Panc1 (cell line): ENCODE results near the gene GRID1. TPM values are rescaled to one million over a fixed set of nuclear protein-coding genes. Genes with fewer than 3 reads are reported as not detected.

Experiments used
- ATAC-seq: fragments of 200-7000 bp; cut with Tn5 transposase; 2 replicates; pipeline ENCODE4 v1.9.1; 2020; ENCODE audit warnings: mild to moderate bottlenecking, moderate library complexity
- BruUV-seq: library from RNA; stranded (reverse); fragments of 400-500 nt; replicated peaks from 2 replicates; lab custom pipeline; 2021; lab: Mats Ljungman, UMichigan
- CTCF ChIA-PET: fragments of 300-600 bp; sonication (Branson Sonifier 250); formaldehyde crosslinking; loops from one replicate; lab custom pipeline; 2022; ENCODE audit warnings: antibody characterized with exemption; lab: Charles Lee
- POLR2A ChIA-PET: fragments of 300-600 bp; sonication (Branson Sonifier 250); formaldehyde crosslinking; loops from one replicate; lab custom pipeline; 2022; ENCODE audit warnings: antibody characterized with exemption; lab: Charles Lee
- DNase-seq: peaks from one replicate; pipeline ENCODE4 v3.0.0-alpha.2; 2010; ENCODE audit warnings: low read depth, low spot score
- H3K27ac ChIP-seq: 2 replicates; pipeline ENCODE4 v1.5.1; 2011; ENCODE audit warnings: mild to moderate bottlenecking, low read length, inconsistent platforms
- H3K27me3 ChIP-seq: fragments of 200-500 bp; sonication (Bioruptor generic); 2 replicates; pipeline ENCODE4 v1.6.0; 2014; ENCODE audit warnings: low read length, inconsistent platforms; ENCODE audit not compliant: control insufficient read depth, insufficient read depth
- H3K36me3 ChIP-seq: fragments of 200-500 bp; sonication (Bioruptor generic); 2 replicates; pipeline ENCODE4 v1.5.1; 2014; ENCODE audit warnings: inconsistent platforms, mild to moderate bottlenecking, low read length, moderate library complexity; ENCODE audit not compliant: control insufficient read depth, insufficient read depth
- H3K4me1 ChIP-seq: 2 replicates; pipeline ENCODE4 v1.5.1; 2011; ENCODE audit warnings: inconsistent platforms, mild to moderate bottlenecking, low read length, moderate library complexity; ENCODE audit not compliant: control insufficient read depth, insufficient read depth
- H3K4me3 ChIP-seq, 2 experiments: 2 replicates each; pipeline ENCODE4 v1.5.1; 2011 to 2012; ENCODE audit warnings: low read depth in 2 of 2, low read length in 2 of 2, mild to moderate bottlenecking in 2 of 2, inconsistent platforms in 1 of 2, moderate library complexity in 1 of 2
- H3K9me3 ChIP-seq: fragments of 200-500 bp; sonication (Bioruptor generic); 2 replicates; pipeline ENCODE4 v1.5.1; 2014; ENCODE audit warnings: low read depth, mild to moderate bottlenecking, inconsistent platforms, low read length, moderate library complexity; ENCODE audit not compliant: control insufficient read depth, insufficient read depth
- CTCF ChIP-seq: fragments of 450-650 bp; IDR thresholded peaks from 2 replicates; pipeline ENCODE4 v1.5.1; 2017; ENCODE audit warnings: mild to moderate bottlenecking
- POLR2AphosphoS5 ChIP-seq: IDR thresholded peaks from 2 replicates; pipeline ENCODE4 v1.6.1; 2012; ENCODE audit warnings: mild to moderate bottlenecking, low read depth, low read length, moderate library complexity
- REST ChIP-seq, 2 experiments: IDR thresholded peaks; 2 replicates each; pipeline ENCODE4 v1.6.1; 2011 to 2012; ENCODE audit warnings: low read depth in 2 of 2, control low read depth in 1 of 2, low read length in 1 of 2, mild to moderate bottlenecking in 1 of 2, moderate library complexity in 1 of 2; ENCODE audit not compliant: insufficient read depth in 1 of 2
- SIN3A ChIP-seq: IDR thresholded peaks from 2 replicates; pipeline ENCODE4 v1.6.1; 2012; ENCODE audit warnings: low read depth, mild to moderate bottlenecking, low read length, moderate library complexity, borderline replicate concordance; ENCODE audit not compliant: insufficient read depth
- TCF7L2 ChIP-seq: IDR thresholded peaks from 2 replicates; pipeline ENCODE4 v1.6.1; 2011; ENCODE audit warnings: mild to moderate bottlenecking, low read depth, low read length, inconsistent platforms
- in situ Hi-C: cut with HindIII; loops from 2 replicates; pipeline ENCODE4 v1.10.0; 2016; ENCODE audit warnings: low sequenced_read_pairs, low pct_unique_long_range_greater_than_20kb
- intact Hi-C: fragments of 100-400 bp; cut with micrococcal nuclease; formaldehyde crosslinking; loops from one replicate; pipeline ENCODE4 v1.10.0; 2022; ENCODE audit not compliant: unreplicated experiment
- total RNA-seq: library from RNA; stranded (reverse); gene quantifications from one replicate; pipeline ENCODE4 v1.2.1, GENCODE V29; 2021; ENCODE audit not compliant: unreplicated experiment

The GRID1 gene
- total RNA-seq, 1 experiment from 2014 or later: 2.3 TPM

GRCh38 chr10:86372784-86373239 is 6.2 kb upstream of the GRID1 start:
- Histone ChIP-seq H3K27ac (no peak overlapping the region), H3K27me3 (peaks cover 1% of the 10 kb centered on the region; the same call in 1 of the 2 replicates), H3K4me3 (no peak overlapping the region), H3K36me3 (no peaks in the 10 kb centered on the region), H3K4me1 (no peaks in the 10 kb centered on the region), H3K9me3 (no peaks in the 10 kb centered on the region)
- CTCF ChIA-PET: no interaction called here
- no peak for ATAC-seq
- in situ Hi-C loops (no loop called here), intact Hi-C loops (loop anchor here (10.0 kb wide), 3 partner anchors 198 to 1818 kb away; no protein-coding TSS in a partner anchor)
- POLR2A ChIA-PET: no interaction called here
- DNase-seq: no peak
- no TSS peak for BruUV-seq
- TF ChIP-seq CTCF (no peak), POLR2AphosphoS5 (no peak), SIN3A (no peak), REST (IDR thresholded peaks at IDR 0.05; ENCODE audit: insufficient read depth in 1 of 2, low read depth in 2 of 2, low read length in 1 of 2) (no peak), TCF7L2 (no peak)

GRCh38 chr10:86372119-86372783 is 5.7 kb upstream of the GRID1 start:
- H3K27me3 ChIP-seq: peaks cover 4% of the 10 kb centered on the region; the same call in 1 of the 2 replicates
- DNase-seq (no peak), ATAC-seq (no peak)
- intact Hi-C loops: loop anchor here (10.0 kb wide), 3 partner anchors 197 to 1817 kb away; no protein-coding TSS in a partner anchor
- H3K9me3 ChIP-seq: no peaks in the 10 kb centered on the region
- in situ Hi-C loops: no loop called here
- TF ChIP-seq SIN3A: no peak
- no peak for TF ChIP-seq REST (IDR thresholded peaks at IDR 0.05; ENCODE audit: insufficient read depth in 1 of 2, low read depth in 2 of 2, low read length in 1 of 2)
- no peak overlapping the region for H3K27ac ChIP-seq
- no peaks in the 10 kb centered on the region for H3K4me1 ChIP-seq
- POLR2A ChIA-PET: no interaction called here
- BruUV-seq: no TSS peak
- CTCF ChIA-PET: no interaction called here
- H3K4me3 ChIP-seq: no peak overlapping the region
- H3K36me3 ChIP-seq: no peaks in the 10 kb centered on the region
